Mucosa of descending colon (tissue), 3 donors: Measurements from ENCODE around the gene STXBP6. TPM values are rescaled to one million over a fixed set of nuclear protein-coding genes. Genes with fewer than 3 reads are reported as not detected.

Experiments used
- ATAC-seq: fragments of 200-7000 bp; cut with Tn5 transposase; one replicate; pipeline ENCODE4 v1.9.1; 2020; ENCODE audit warnings: mild to moderate bottlenecking, moderate library complexity
- DNase-seq, 3 donors: peaks; one replicate each; pipeline ENCODE4 v3.0.0-alpha.2; 2020
- H3K36me3 ChIP-seq: fragments of 200-600 bp; one replicate; pipeline ENCODE4 v1.8.0; 2021; ENCODE audit warnings: low read depth, mild to moderate bottlenecking
- H3K4me1 ChIP-seq: fragments of 200-600 bp; one replicate; pipeline ENCODE4 v1.8.0; 2021; ENCODE audit warnings: low read depth, mild to moderate bottlenecking
- H3K4me3 ChIP-seq: fragments of 200-600 bp; one replicate; pipeline ENCODE4 v1.8.0; 2021; ENCODE audit warnings: mild to moderate bottlenecking
- H3K9me3 ChIP-seq: fragments of 200-600 bp; one replicate; pipeline ENCODE4 v1.8.0; 2021; ENCODE audit warnings: mild to moderate bottlenecking
- CTCF ChIP-seq: fragments of 200-600 bp; IDR thresholded peaks from one replicate; pipeline ENCODE4 v1.8.0; 2022; ENCODE audit warnings: antibody characterized with exemption, mild to moderate bottlenecking
- intact Hi-C, 2 donors: fragments of 100-400 bp; cut with DNase I in 1 of 2; cut with micrococcal nuclease in 1 of 2; formaldehyde crosslinking; loops; one replicate each; pipeline versions ENCODE4 v1.11.0 to v1.11.1; 2022; cut with DNase I, micrococcal nuclease
- total RNA-seq, 3 donors: library from RNA; stranded (reverse); fragmentation: NEBNext Ultra II Directional in 2 of 3; extraction: Animal tissue kit (Norgen Biotek cat#: 25700) in 2 of 3; gene quantifications; one replicate each; pipeline versions ENCODE4 v1.2.1 to v1.2.4, GENCODE V29; 2021 to 2023
- donor health status: DM: no; HTN: no; CAD: no; lungs with moderate emphysema.
- donor health status: DM: no; HTN: no; CAD: no.
- donor health status: DM: no; HTN: yes; CAD: no.

The STXBP6 gene
- total RNA-seq, 3 donors from 2014 or later = 10.9 to 25.9 (median 19.8) TPM

GRCh38 chr14:24870949-24871701 is 178.8 kb downstream of the STXBP6 start:
- no peaks in the 10 kb centered on the region for H3K9me3 ChIP-seq
- no peak for DNase-seq
- intact Hi-C loops = no loop called here
- peaks cover 5% of the 10 kb centered on the region for H3K4me1 ChIP-seq
- peak; percentile 37 for ATAC-seq
- no peak overlapping the region for H3K4me3 ChIP-seq
- TF ChIP-seq CTCF = no peak
- H3K36me3 ChIP-seq = no peaks in the 10 kb centered on the region

GRCh38 chr14:24868389-24868788 is 181.6 kb downstream of the STXBP6 start:
- no peaks in the 10 kb centered on the region for H3K9me3 ChIP-seq
- H3K4me3 ChIP-seq = no peak overlapping the region
- ATAC-seq (no peak), DNase-seq (no peak)
- intact Hi-C loops = no loop called here
- no peaks in the 10 kb centered on the region for H3K36me3 ChIP-seq
- no peak for TF ChIP-seq CTCF
- H3K4me1 ChIP-seq = no peaks in the 10 kb centered on the region

DNA sequence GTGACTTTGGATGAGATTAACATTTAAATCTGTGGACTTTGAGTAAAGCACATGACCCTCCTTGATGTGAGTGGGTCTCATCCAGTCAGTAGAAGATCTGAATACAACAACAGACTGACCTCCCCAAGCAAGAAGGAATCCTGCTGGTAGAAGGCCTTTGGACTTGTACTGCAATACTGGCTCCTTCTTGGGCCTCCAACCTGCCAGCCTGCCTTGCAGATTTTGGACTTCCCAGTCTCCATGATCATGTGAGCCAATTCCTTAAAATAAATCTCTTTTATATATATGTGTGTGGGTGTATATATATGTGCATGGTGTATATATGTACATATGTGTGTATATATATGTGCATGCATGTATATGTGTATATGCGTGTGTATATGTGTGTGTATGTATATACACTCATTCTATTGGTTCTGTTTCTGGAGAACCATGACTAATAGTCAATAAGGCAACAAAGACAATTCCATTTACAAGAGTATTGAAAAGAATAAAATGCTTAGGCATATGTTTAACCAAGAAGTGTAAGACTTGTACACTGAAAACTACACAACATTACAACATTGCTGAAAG is 183.8 kb downstream of the STXBP6 start:
- H3K9me3 ChIP-seq = no peaks in the 10 kb centered on the region
- ATAC-seq (no peak), DNase-seq (no peak)
- H3K36me3 ChIP-seq = no peaks in the 10 kb centered on the region
- intact Hi-C loops = no loop called here
- no peak for TF ChIP-seq CTCF
- H3K4me1 ChIP-seq = no peaks in the 10 kb centered on the region
- no peak overlapping the region for H3K4me3 ChIP-seq

DNA sequence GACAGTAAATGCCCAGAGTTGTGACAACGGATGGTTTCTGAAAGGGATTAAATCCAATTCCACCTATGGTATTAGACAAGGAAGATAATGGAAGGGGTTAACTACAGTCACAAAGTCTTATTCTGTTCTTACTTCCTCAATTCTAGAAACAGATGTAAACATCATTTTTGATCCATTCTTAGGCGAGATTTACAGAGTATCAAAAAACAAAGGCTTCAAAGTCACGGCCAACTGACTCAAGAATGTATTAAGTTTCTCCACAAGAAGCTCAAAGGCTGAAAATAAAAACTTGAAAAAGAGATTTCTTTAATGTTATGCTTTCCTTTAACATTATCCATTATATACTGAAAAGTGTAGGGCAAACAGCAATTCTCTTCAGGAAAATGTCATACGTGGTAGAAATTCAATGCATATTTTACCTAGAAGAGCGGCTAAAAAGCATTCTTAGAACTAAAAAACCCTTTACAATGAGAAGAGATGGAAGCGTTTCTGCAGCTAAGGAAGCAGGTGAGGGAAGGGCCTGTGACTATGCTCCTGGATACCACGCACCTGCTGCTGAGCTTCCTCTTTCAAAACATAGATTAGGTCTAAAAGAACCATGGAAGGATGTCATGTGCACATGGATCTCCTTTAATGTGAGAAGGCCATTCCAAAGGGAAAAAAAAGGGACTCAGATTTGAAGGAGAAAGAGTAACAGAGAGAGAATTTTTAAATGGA is 185.8 kb downstream of the STXBP6 start:
- no peak for DNase-seq
- ATAC-seq = peak; percentile 72
- H3K9me3 ChIP-seq = no peaks in the 10 kb centered on the region
- intact Hi-C loops = no loop called here
- no peaks in the 10 kb centered on the region for H3K4me1 ChIP-seq
- no peak for TF ChIP-seq CTCF
- H3K36me3 ChIP-seq = no peaks in the 10 kb centered on the region
- H3K4me3 ChIP-seq = no peak overlapping the region

- no peak for DNase-seq
- peaks cover 2% of the 10 kb centered on the region for H3K4me1 ChIP-seq
- no peaks in the 10 kb centered on the region for H3K36me3 ChIP-seq
- H3K4me3 ChIP-seq = no peak overlapping the region
- ATAC-seq = peak; percentile 29
- intact Hi-C loops = no loop called here
- TF ChIP-seq CTCF = no peak
- no peaks in the 10 kb centered on the region for H3K9me3 ChIP-seq
These were observed 188.8 kb downstream of the STXBP6 start for GRCh38 chr14:24861083-24861630.
